GM19372 (cell line): Measurements from ENCODE around the gene ITPRID1.

Experiments used
- ATAC-seq: cut with Tn5 transposase; IDR thresholded peaks from one replicate; pipeline ENCODE4 v1.9.1; 2021; ENCODE audit warnings: mild to moderate bottlenecking, low read depth, moderate library complexity; ENCODE audit not compliant: unreplicated experiment

ITPRID1 gene

GRCh38 chr7:31603046-31603445, 89.2 kb downstream of the ITPRID1 start:
- ATAC-seq: no peak

GRCh38 chr7:31613604-31614003, 99.7 kb downstream of the ITPRID1 start:
- no peak for ATAC-seq

- ATAC-seq: no peak
Observed at GRCh38 chr7:31633467-31633866, 119.6 kb downstream of the ITPRID1 start.

- no peak for ATAC-seq
Observed at GRCh38 chr7:31633894-31634494, 120.1 kb downstream of the ITPRID1 start.

GRCh38 chr7:31640381-31640780, 126.5 kb downstream of the ITPRID1 start:
- no peak for ATAC-seq

GRCh38 chr7:31642681-31643115, 128.8 kb downstream of the ITPRID1 start:
- ATAC-seq: no peak

- no peak for ATAC-seq
Observed at GRCh38 chr7:31646942-31647341, 133.1 kb downstream of the ITPRID1 start.

GRCh38 chr7:31647511-31647910, 133.6 kb downstream of the ITPRID1 start:
- ATAC-seq: no peak

- ATAC-seq: no peak
Observed at GRCh38 chr7:31648288-31648687, 134.4 kb downstream of the ITPRID1 start.

- no peak for ATAC-seq
Observed at GRCh38 chr7:31648880-31649279, 135.0 kb downstream of the ITPRID1 start.

GRCh38 chr7:31651234-31652062, 137.6 kb downstream of the ITPRID1 start:
- ATAC-seq: no peak

- no peak for ATAC-seq
Observed at GRCh38 chr7:31652063-31652326, 138.1 kb downstream of the ITPRID1 start.

GRCh38 chr7:31663072-31663471, 149.2 kb downstream of the ITPRID1 start:
- ATAC-seq: no peak

GRCh38 chr7:31664890-31665289, 151.0 kb downstream of the ITPRID1 start:
- ATAC-seq: no peak

GRCh38 chr7:31665546-31665945, 151.7 kb downstream of the ITPRID1 start:
- ATAC-seq: no peak

- ATAC-seq: no peak
Observed at GRCh38 chr7:31669461-31669860, 155.6 kb downstream of the ITPRID1 start.

- ATAC-seq: no peak
Observed at GRCh38 chr7:31679574-31680305, 165.8 kb downstream of the ITPRID1 start.

GRCh38 chr7:31683445-31684225, 169.7 kb downstream of the ITPRID1 start:
- ATAC-seq: no peak

GRCh38 chr7:31687024-31687748, 173.3 kb downstream of the ITPRID1 start, which contains the start of gene PPP1R17:
Gene PPP1R17, plus strand, starts transcription at chr7:31687215. Its CDS starts 5,227 bp downstream, at chr7:31692442.
- no peak for ATAC-seq

GRCh38 chr7:31688372-31688771, 174.5 kb downstream of the ITPRID1 start:
- ATAC-seq: peak; percentile 84
